ENCODE results near the gene CEP95. TPM values are rescaled to one million over a fixed set of nuclear protein-coding genes. Genes with fewer than 3 reads are reported as not detected.

Gene CEP95
- total RNA-seq, 1 experiment from 2014 or later: 63.8 TPM

- TF ChIP-seq ZBTB43 (CRISPR knock-in tag; IDR thresholded peaks at IDR 0.05): no peak
- no peak for TF ChIP-seq ZNF425 (CRISPR knock-in tag; conservative IDR thresholded peaks at IDR 0.05)
- no peak for TF ChIP-seq FOXJ3 (CRISPR knock-in tag; IDR thresholded peaks at IDR 0.05; ENCODE audit: borderline replicate concordance)
- no peak for TF ChIP-seq USF1 (CRISPR knock-in tag; IDR thresholded peaks at IDR 0.05)
- no peak for TF ChIP-seq ZNF423 (CRISPR knock-in tag; IDR thresholded peaks at IDR 0.05)
- no peak for TF ChIP-seq USF2 (CRISPR knock-in tag; IDR thresholded peaks at IDR 0.05)
- TF ChIP-seq FOXP4 (CRISPR knock-in tag; IDR thresholded peaks at IDR 0.05): no peak
- TF ChIP-seq ATF2 (CRISPR knock-in tag; IDR thresholded peaks at IDR 0.05; ENCODE audit: borderline replicate concordance, low read depth): no peak
- TF ChIP-seq FOXP1 (CRISPR knock-in tag; IDR thresholded peaks at IDR 0.05; ENCODE audit: borderline replicate concordance): no peak
- no peak for TF ChIP-seq NFYB (CRISPR knock-in tag; conservative IDR thresholded peaks at IDR 0.05; ENCODE audit: low read depth)
- no peak for TF ChIP-seq TEAD4 (CRISPR knock-in tag; IDR thresholded peaks at IDR 0.05)
- TF ChIP-seq MAX (CRISPR knock-in tag; IDR thresholded peaks at IDR 0.05): no peak
- TF ChIP-seq SMAD3 (CRISPR knock-in tag; IDR thresholded peaks at IDR 0.05; ENCODE audit: borderline replicate concordance): no peak
These were observed 28.6 kb downstream of the CEP95 start (continued) for GRCh38 chr17:64535357-64535756.

- H3K4me3 Mint-ChIP-seq: no peak overlapping the region
- H3K36me3 Mint-ChIP-seq: peaks cover 54% of the 10 kb centered on the region
- H3K27ac Mint-ChIP-seq: no peak overlapping the region
- no peaks in the 10 kb centered on the region for H3K4me1 Mint-ChIP-seq
- no peaks in the 10 kb centered on the region for H3K9me3 Mint-ChIP-seq
- no peak for ATAC-seq
- H3K27me3 Mint-ChIP-seq (ENCODE audit: low read depth): no peaks in the 10 kb centered on the region
- POLR2A ChIA-PET: no interaction called here
- CTCF ChIA-PET: no interaction called here
- no peak for DNase-seq (ENCODE audit: low spot score)
- TF ChIP-seq ESRRA (CRISPR knock-in tag; IDR thresholded peaks at IDR 0.05; ENCODE audit: borderline replicate concordance): no peak
- no peak for TF ChIP-seq USF2 (CRISPR knock-in tag; IDR thresholded peaks at IDR 0.05)
- no peak for TF ChIP-seq ATF2 (CRISPR knock-in tag; IDR thresholded peaks at IDR 0.05; ENCODE audit: borderline replicate concordance, low read depth)
- TF ChIP-seq HMGA2 (CRISPR knock-in tag; IDR thresholded peaks at IDR 0.05): no peak
- TF ChIP-seq E2F5 (CRISPR knock-in tag; IDR thresholded peaks at IDR 0.05): no peak
- TF ChIP-seq ZMAT4 (CRISPR knock-in tag; IDR thresholded peaks at IDR 0.05): no peak
- no peak for TF ChIP-seq ARID4B (CRISPR knock-in tag; IDR thresholded peaks at IDR 0.05; ENCODE audit: borderline replicate concordance)
These were observed 30.1 kb downstream of the CEP95 start for GRCh38 chr17:64536913-64537312.

Data from WTC11 (cell line).